PFSK-1 (cell line): ENCODE results near the gene RHOBTB3.

Experiments used
- FOXP2 ChIP-seq: optimal IDR thresholded peaks from 2 replicates; pipeline ENCODE3; 2011; ENCODE audit warnings: borderline replicate concordance, control low read depth, inconsistent platforms; ENCODE audit not compliant: insufficient read depth; ENCODE audit errors: extremely low read length, extremely low read depth
- POLR2AphosphoS5 ChIP-seq: IDR thresholded peaks from 2 replicates; pipeline ENCODE4 v1.6.1; 2012; ENCODE audit warnings: low read depth, mild to moderate bottlenecking, control low read depth, low read length, moderate library complexity
- SIN3A ChIP-seq: IDR thresholded peaks from 2 replicates; pipeline ENCODE4 v1.6.1; 2012; ENCODE audit warnings: mild to moderate bottlenecking, low read length, moderate library complexity, borderline replicate concordance; ENCODE audit not compliant: insufficient read depth
- TAF1 ChIP-seq: IDR thresholded peaks from 2 replicates; pipeline ENCODE4 v1.6.1; 2012; ENCODE audit warnings: low read length, control low read depth, borderline replicate concordance; ENCODE audit not compliant: insufficient read depth
- TF ChIP-seq, protein P1 (sequence below), 2 experiments: IDR thresholded peaks; 2 replicates each; pipeline versions ENCODE4 v1.6.1 to v1.8.0; 2011 to 2012; ENCODE audit warnings: low read depth in 2 of 2, low read length in 2 of 2, control low read depth in 1 of 2, inconsistent platforms in 1 of 2, mild to moderate bottlenecking in 1 of 2, moderate library complexity in 1 of 2; ENCODE audit not compliant: insufficient read depth in 1 of 2

Gene RHOBTB3

GRCh38 chr5:95810305-95811125 is 79.4 kb downstream of the RHOBTB3 start:
- TF ChIP-seq, protein P1, sequence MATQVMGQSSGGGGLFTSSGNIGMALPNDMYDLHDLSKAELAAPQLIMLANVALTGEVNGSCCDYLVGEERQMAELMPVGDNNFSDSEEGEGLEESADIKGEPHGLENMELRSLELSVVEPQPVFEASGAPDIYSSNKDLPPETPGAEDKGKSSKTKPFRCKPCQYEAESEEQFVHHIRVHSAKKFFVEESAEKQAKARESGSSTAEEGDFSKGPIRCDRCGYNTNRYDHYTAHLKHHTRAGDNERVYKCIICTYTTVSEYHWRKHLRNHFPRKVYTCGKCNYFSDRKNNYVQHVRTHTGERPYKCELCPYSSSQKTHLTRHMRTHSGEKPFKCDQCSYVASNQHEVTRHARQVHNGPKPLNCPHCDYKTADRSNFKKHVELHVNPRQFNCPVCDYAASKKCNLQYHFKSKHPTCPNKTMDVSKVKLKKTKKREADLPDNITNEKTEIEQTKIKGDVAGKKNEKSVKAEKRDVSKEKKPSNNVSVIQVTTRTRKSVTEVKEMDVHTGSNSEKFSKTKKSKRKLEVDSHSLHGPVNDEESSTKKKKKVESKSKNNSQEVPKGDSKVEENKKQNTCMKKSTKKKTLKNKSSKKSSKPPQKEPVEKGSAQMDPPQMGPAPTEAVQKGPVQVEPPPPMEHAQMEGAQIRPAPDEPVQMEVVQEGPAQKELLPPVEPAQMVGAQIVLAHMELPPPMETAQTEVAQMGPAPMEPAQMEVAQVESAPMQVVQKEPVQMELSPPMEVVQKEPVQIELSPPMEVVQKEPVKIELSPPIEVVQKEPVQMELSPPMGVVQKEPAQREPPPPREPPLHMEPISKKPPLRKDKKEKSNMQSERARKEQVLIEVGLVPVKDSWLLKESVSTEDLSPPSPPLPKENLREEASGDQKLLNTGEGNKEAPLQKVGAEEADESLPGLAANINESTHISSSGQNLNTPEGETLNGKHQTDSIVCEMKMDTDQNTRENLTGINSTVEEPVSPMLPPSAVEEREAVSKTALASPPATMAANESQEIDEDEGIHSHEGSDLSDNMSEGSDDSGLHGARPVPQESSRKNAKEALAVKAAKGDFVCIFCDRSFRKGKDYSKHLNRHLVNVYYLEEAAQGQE (IDR thresholded peaks at IDR 0.05; ENCODE audit: insufficient read depth in 1 of 2, low read depth in 2 of 2, low read length in 2 of 2): no peak
- TF ChIP-seq POLR2AphosphoS5: no peak
- no peak for TF ChIP-seq TAF1
- no peak for TF ChIP-seq FOXP2
- no peak for TF ChIP-seq SIN3A

DNA sequence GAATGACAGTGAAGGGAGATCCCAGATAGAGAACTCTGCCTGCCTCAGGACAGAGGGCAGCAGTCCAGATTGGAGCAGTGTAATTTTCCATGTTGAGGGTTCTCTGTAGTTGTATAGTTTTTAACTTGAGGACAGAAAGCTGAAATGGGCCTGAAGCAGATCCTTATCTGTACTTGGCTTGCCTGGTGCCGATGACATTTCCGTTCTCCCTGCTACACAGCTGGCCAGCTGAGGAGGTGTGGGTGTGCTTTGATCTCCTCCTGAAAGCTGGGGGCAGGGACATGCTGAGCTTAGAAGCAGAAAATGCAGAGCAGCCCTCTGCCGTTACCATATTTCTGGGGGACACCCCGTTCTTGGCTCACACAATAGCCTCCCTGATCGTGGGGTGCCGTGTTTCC is 80.9 kb downstream of the RHOBTB3 start:
- peak; percentile 19 for TF ChIP-seq FOXP2
- TF ChIP-seq, protein P1 (IDR thresholded peaks at IDR 0.05; ENCODE audit: insufficient read depth in 1 of 2, low read depth in 2 of 2, low read length in 2 of 2): no peak

- no peak for TF ChIP-seq TAF1
- TF ChIP-seq SIN3A: no peak
- TF ChIP-seq FOXP2: no peak
- TF ChIP-seq, protein P1 (IDR thresholded peaks at IDR 0.05; ENCODE audit: insufficient read depth in 1 of 2, low read depth in 2 of 2, low read length in 2 of 2): no peak
- TF ChIP-seq POLR2AphosphoS5: no peak
Measured at GRCh38 chr5:95815155-95815729, 84.1 kb downstream of the RHOBTB3 start.

DNA sequence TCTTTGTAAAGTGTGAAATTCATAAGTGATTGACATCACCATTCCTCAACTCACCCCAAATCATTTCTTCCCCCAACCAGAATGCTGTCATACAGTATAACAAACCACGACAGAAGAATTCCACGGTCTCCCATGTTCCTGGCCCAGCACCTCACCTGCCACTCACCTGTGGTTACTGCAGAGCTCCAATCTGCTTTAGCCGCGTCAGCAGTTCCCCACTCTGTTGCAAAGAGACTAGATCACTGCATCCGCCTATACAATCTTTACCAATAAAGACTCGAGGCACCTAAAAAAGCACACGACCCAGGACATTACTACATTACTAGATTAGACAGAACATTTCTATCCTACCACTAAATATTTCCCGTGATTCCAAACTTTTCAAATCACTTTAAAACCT is 85.2 kb downstream of the RHOBTB3 start:
- TF ChIP-seq FOXP2 (no peak), SIN3A (no peak), TAF1 (no peak), POLR2AphosphoS5 (no peak)
- TF ChIP-seq, protein P1 (IDR thresholded peaks at IDR 0.05; ENCODE audit: insufficient read depth in 1 of 2, low read depth in 2 of 2, low read length in 2 of 2): no peak

GRCh38 chr5:95816776-95817175 is 85.6 kb downstream of the RHOBTB3 start:
- TF ChIP-seq SIN3A: no peak
- TF ChIP-seq, protein P1 (IDR thresholded peaks at IDR 0.05; ENCODE audit: insufficient read depth in 1 of 2, low read depth in 2 of 2, low read length in 2 of 2): no peak
- no peak for TF ChIP-seq POLR2AphosphoS5
- no peak for TF ChIP-seq TAF1
- TF ChIP-seq FOXP2: no peak
